K562 (cell line): Measurements from ENCODE around the gene PLXNA2. TPM values are rescaled to one million over a fixed set of nuclear protein-coding genes. Genes with fewer than 3 reads are reported as not detected.

Experiments
- ATAC-seq: fragments of 200-7000 bp; cut with Tn5 transposase; 3 replicates; pipeline ENCODE4 v1.9.1; 2020; ENCODE audit warnings: moderate library complexity
- BruUV-seq: library from RNA; stranded (reverse); fragments of 400-500 nt; replicated peaks from 2 replicates; lab custom pipeline; 2021; lab: Mats Ljungman, UMichigan
- CTCF ChIA-PET: fragments of 300-600 bp; formaldehyde crosslinking; extraction: SDS; loops from one replicate; lab custom pipeline; 2021; ENCODE audit warnings: low intra/inter-chr PET ratio; lab: Yijun Ruan, JAX
- POLR2A ChIA-PET: fragments of 300-600, 350-650 bp; sonication (Branson Sonifier 250); formaldehyde crosslinking; extraction: SDS; loops from one replicate; lab custom pipeline; 2021; ENCODE audit warnings: antibody characterized with exemption, inconsistent platforms; lab: Yijun Ruan, JAX
- DNase-seq, 4 experiments: peaks; one replicate each; pipeline versions ENCODE4 v3.0.0 to v3.0.0-alpha.2; 2011 to 2018; ENCODE audit warnings: low spot score in 3 of 4, mixed read lengths in 3 of 4; ENCODE audit errors: extremely low read depth in 1 of 4
- FAIRE-seq: peaks from 2 replicates; lab custom pipeline; 2011; peaks lifted over from hg19 to GRCh38; lab: Jason Lieb, UNC
- H2AFZ ChIP-seq: 2 replicates; pipeline ENCODE4 v1.6.0; 2011; ENCODE audit warnings: low read depth, low read length, control low read depth, inconsistent platforms
- H3K27ac ChIP-seq: fragments of 200-600 bp; 3 replicates; pipeline ENCODE4 v1.8.0; 2011; ENCODE audit warnings: low read depth, mild to moderate bottlenecking, control low read depth, inconsistent platforms, low read length, moderate library complexity, mixed read lengths; ENCODE audit errors: extremely low read depth
- H3K27me3 ChIP-seq, 2 experiments: fragments of 300-600 bp in 1 of 2; 2 replicates in 1 of 2; 3 replicates in 1 of 2; pipeline versions ENCODE4 v1.6.0 to v1.8.0; 2011; ENCODE audit warnings: inconsistent platforms in 2 of 2, low read length in 2 of 2, mild to moderate bottlenecking in 1 of 2, mixed read lengths in 1 of 2, moderate library complexity in 1 of 2; ENCODE audit not compliant: control insufficient read depth in 2 of 2, insufficient read depth in 2 of 2
- H3K36me3 ChIP-seq: fragments of 300-600 bp; 3 replicates; pipeline ENCODE4 v1.8.0; 2011; ENCODE audit warnings: mild to moderate bottlenecking, low read length, inconsistent platforms; ENCODE audit not compliant: control insufficient read depth, insufficient read depth
- H3K4me1 ChIP-seq, 2 experiments: fragments of 200-600 bp in 1 of 2; replicated peaks in 1 of 2; 2 replicates in 1 of 2; 3 replicates in 1 of 2; pipeline versions ENCODE4 v1.5.1 to v1.8.0; 2011; ENCODE audit warnings: inconsistent platforms in 2 of 2, low read length in 2 of 2, mild to moderate bottlenecking in 1 of 2, mixed read lengths in 1 of 2, moderate library complexity in 1 of 2; ENCODE audit not compliant: control insufficient read depth in 2 of 2, insufficient read depth in 2 of 2
- H3K4me2 ChIP-seq: 2 replicates; pipeline ENCODE4 v1.6.1; 2011; ENCODE audit warnings: low read length, control low read depth, inconsistent platforms, mixed read lengths; ENCODE audit not compliant: insufficient read depth
- H3K4me3 ChIP-seq: fragments of 200-600 bp; sonication (generic), shearing (Covaris generic); 2 replicates; pipeline ENCODE4 v1.5.1; 2016; ENCODE audit warnings: control low read depth, inconsistent platforms
- H3K79me2 ChIP-seq: fragments of 200-600 bp; 3 replicates; pipeline ENCODE4 v1.8.0; 2011; ENCODE audit warnings: low read length, inconsistent platforms; ENCODE audit not compliant: control insufficient read depth, insufficient read depth
- H3K9ac ChIP-seq, 2 experiments: 2 replicates each; pipeline versions ENCODE4 v1.6.0 to v1.6.1; 2011; ENCODE audit warnings: low read depth in 2 of 2, low read length in 2 of 2, control low read depth in 1 of 2, inconsistent platforms in 1 of 2, mild to moderate bottlenecking in 1 of 2, mixed read lengths in 1 of 2; ENCODE audit not compliant: insufficient read depth in 1 of 2
- H3K9me1 ChIP-seq: one replicate; pipeline ENCODE4 v1.6.0; 2011; ENCODE audit warnings: inconsistent platforms, mild to moderate bottlenecking, low read length, moderate library complexity; ENCODE audit not compliant: control insufficient read depth, insufficient read depth
- H3K9me3 ChIP-seq: replicated peaks from 2 replicates; pipeline ENCODE4 v1.5.1; 2011; ENCODE audit warnings: low read depth, low read length, inconsistent platforms; ENCODE audit not compliant: control insufficient read depth, insufficient read depth
- H4K20me1 ChIP-seq: replicated peaks from 2 replicates; pipeline ENCODE4 v1.6.1; 2011; ENCODE audit warnings: low read length, inconsistent platforms, mixed read lengths; ENCODE audit not compliant: control insufficient read depth, insufficient read depth
- CBFA2T3 ChIP-seq: fragments of 450-650 bp; IDR thresholded peaks from 2 replicates; pipeline ENCODE4 v1.6.1; 2017
- GABPB2 ChIP-seq: fragments of 250-450 bp; sonication (Bioruptor Pico); conservative IDR thresholded peaks from 2 replicates; pipeline ENCODE4 v1.5.1; 2021; ENCODE audit warnings: mild to moderate bottlenecking
- HDGF ChIP-seq: fragments of 450-650 bp; IDR thresholded peaks from 2 replicates; pipeline ENCODE4 v1.6.1; 2016
- KDM1A ChIP-seq, 2 experiments: fragments of 450-650 bp; IDR thresholded peaks; 2 replicates each; pipeline ENCODE4 v1.6.1; 2016; ENCODE audit warnings: mild to moderate bottlenecking in 2 of 2
- PTBP1 ChIP-seq: fragments of 200-400 bp; formaldehyde crosslinking; IDR thresholded peaks from 2 replicates; pipeline ENCODE4 v1.6.1; 2017; ENCODE audit warnings: low read depth, low read length
- RCOR1 ChIP-seq, 2 experiments: IDR thresholded peaks; 2 replicates each; pipeline ENCODE4 v1.6.1; 2012; ENCODE audit warnings: low read depth in 2 of 2, low read length in 2 of 2, borderline replicate concordance in 1 of 2, improper control_type of control experiment in 1 of 2
- RHOXF2B ChIP-seq: fragments of 250-450 bp; sonication (Bioruptor Pico); conservative IDR thresholded peaks from 2 replicates; pipeline ENCODE4 v1.5.1; 2021
- ZNF408 ChIP-seq: fragments of 250-450 bp; sonication (Bioruptor Pico); IDR thresholded peaks from 2 replicates; pipeline ENCODE4 v1.4.0; 2020; ENCODE audit warnings: low read depth, mild to moderate bottlenecking, moderate library complexity
- ZNF431 ChIP-seq: sonication (generic); formaldehyde crosslinking; IDR thresholded peaks from 2 replicates; pipeline ENCODE4 v1.8.0; 2022; ENCODE audit warnings: mild to moderate bottlenecking, missing genetic modification reagents
- ZNF780A ChIP-seq: fragments of 250-450 bp; sonication (Bioruptor Pico); IDR thresholded peaks from 2 replicates; pipeline ENCODE4 v1.5.0; 2021; ENCODE audit warnings: mild to moderate bottlenecking
- WGBS: fragments of 100-300 bp; shearing (Covaris generic); methylation state at CpG from one replicate; pipeline ENCODE4 v1.1.6; 2016; ENCODE audit warnings: low coverage, mixed read lengths; ENCODE audit not compliant: insufficient coverage; ENCODE audit errors: missing lambda C conversion rate; 5-methylcytosine and 5-hydroxymethylcytosine counted together
- in situ Hi-C: fragments of 300-500 bp; cut with MboI; formaldehyde crosslinking; loops from 4 replicates; pipeline ENCODE4 v1.15.0; 2018; ENCODE audit warnings: inconsistent platforms, mixed read lengths
- intact Hi-C: fragments of 100-400 bp; cut with micrococcal nuclease; formaldehyde crosslinking; loops from 2 replicates; pipeline ENCODE4 v1.14.2; 2022
- polyA plus RNA-seq, 8 experiments: library from polyadenylated mRNA; depleted of rRNA in 4 of 8; stranded (reverse) in 5 of 8; unstranded in 3 of 8; fragments of >200 nt; fragmentation: Nextera tagmentation in 2 of 8; fragmentation: Illumina TruSeq in 1 of 8; extraction: Ambion mirVana in 2 of 8; extraction: Trizol in 1 of 8; gene quantifications; 2 replicates each; pipeline versions ENCODE4 v1.2.1 to v1.2.3, GENCODE V29; 2011 to 2014; ENCODE audit warnings: inconsistent platforms in 1 of 8, missing spikeins in 1 of 8
- total RNA-seq, 7 experiments: library from RNA; depleted of rRNA in 6 of 7; stranded (reverse); fragments of >200 nt in 6 of 7; fragmentation: Illumina TruSeq in 2 of 7; extraction: Trizol in 2 of 7; gene quantifications; 2 replicates each; pipeline versions ENCODE4 v1.2.1 to v1.2.3, GENCODE V29; 2011 to 2021; ENCODE audit warnings: low replicate concordance in 1 of 7
- TF ChIP-seq, protein P1 (sequence below), 2 experiments: fragments of 450-650 bp in 1 of 2; sonication (generic) in 1 of 2; formaldehyde crosslinking in 1 of 2; IDR thresholded peaks; 2 replicates each; pipeline versions ENCODE4 v1.7.1 to v1.9.0; 2016 to 2022; ENCODE audit warnings: inconsistent platforms in 1 of 2, mild to moderate bottlenecking in 1 of 2, missing genetic modification reagents in 1 of 2

Gene PLXNA2
- total and polyA plus RNA-seq, 9 of the 15 experiments (the other 6 are each of a cell fraction or from before 2014, with no cell fraction given), result 0.01 to 1.3 (median 0.32) TPM

DNA sequence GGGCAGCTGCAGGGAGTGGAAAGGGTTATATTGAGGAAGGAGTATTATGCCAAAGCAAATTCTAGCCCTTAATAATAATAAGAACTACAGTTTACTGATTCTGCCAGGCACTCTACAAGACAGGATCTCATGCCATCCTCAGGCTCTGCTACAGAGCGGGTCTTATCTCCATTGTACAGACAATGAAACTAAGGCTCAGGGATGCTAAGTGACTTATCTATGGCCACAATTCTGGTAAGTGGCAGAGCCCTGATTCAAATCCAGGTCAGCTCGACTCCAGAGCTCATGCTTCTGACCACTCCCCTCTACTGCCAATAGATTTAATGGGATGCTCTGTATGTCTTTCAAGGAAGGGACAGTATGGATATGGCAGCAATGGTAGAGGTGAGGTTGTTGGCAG, 187.1 kb downstream of the PLXNA2 start:
- H2AFZ ChIP-seq, result no peak overlapping the region
- in situ Hi-C loops, result no loop called here
- no peak for DNase-seq
- TF ChIP-seq HDGF (no peak), CBFA2T3 (peak; percentile 38), PTBP1 (no peak), ZNF780A (no peak), RCOR1 (IDR thresholded peaks at IDR 0.05; ENCODE audit: borderline replicate concordance in 1 of 2, low read depth in 2 of 2, low read length in 2 of 2) (peak in 1 of 2 experiments; percentile 19; a peak in 1 of 4 replicates), ZNF431 (no peak), ZNF408 (no peak), KDM1A (IDR thresholded peaks at IDR 0.05) (peak; percentile 33 to 42; a peak in 2 of 4 replicates), RHOXF2B (CRISPR knock-in tag) (no peak), GABPB2 (CRISPR knock-in tag) (no peak)
- TF ChIP-seq, protein P1, sequence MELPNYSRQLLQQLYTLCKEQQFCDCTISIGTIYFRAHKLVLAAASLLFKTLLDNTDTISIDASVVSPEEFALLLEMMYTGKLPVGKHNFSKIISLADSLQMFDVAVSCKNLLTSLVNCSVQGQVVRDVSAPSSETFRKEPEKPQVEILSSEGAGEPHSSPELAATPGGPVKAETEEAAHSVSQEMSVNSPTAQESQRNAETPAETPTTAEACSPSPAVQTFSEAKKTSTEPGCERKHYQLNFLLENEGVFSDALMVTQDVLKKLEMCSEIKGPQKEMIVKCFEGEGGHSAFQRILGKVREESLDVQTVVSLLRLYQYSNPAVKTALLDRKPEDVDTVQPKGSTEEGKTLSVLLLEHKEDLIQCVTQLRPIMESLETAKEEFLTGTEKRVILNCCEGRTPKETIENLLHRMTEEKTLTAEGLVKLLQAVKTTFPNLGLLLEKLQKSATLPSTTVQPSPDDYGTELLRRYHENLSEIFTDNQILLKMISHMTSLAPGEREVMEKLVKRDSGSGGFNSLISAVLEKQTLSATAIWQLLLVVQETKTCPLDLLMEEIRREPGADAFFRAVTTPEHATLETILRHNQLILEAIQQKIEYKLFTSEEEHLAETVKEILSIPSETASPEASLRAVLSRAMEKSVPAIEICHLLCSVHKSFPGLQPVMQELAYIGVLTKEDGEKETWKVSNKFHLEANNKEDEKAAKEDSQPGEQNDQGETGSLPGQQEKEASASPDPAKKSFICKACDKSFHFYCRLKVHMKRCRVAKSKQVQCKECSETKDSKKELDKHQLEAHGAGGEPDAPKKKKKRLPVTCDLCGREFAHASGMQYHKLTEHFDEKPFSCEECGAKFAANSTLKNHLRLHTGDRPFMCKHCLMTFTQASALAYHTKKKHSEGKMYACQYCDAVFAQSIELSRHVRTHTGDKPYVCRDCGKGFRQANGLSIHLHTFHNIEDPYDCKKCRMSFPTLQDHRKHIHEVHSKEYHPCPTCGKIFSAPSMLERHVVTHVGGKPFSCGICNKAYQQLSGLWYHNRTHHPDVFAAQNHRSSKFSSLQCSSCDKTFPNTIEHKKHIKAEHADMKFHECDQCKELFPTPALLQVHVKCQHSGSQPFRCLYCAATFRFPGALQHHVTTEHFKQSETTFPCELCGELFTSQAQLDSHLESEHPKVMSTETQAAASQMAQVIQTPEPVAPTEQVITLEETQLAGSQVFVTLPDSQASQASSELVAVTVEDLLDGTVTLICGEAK (IDR thresholded peaks at IDR 0.05), result no peak
- TF ChIP-seq, protein P1 (CRISPR knock-in tag; IDR thresholded peaks at IDR 0.05), result no peak
- ChIA-PET POLR2A (interaction anchor here (0.7 to 1.3 kb wide), 3 partner anchors 9 to 24 kb away, joined by 3 to 11 read pairs (median 4); no protein-coding TSS in a partner anchor), CTCF (no interaction called here)
- H3K9me1 ChIP-seq, result no peaks in the 10 kb centered on the region
- no peaks in the 10 kb centered on the region for H3K4me1 ChIP-seq
- H3K9me3 ChIP-seq, result no peaks in the 10 kb centered on the region
- H4K20me1 ChIP-seq, result 0 out of 2 replicates have a peak, but pooled peaks cover 9% of the 10 kb centered on the region
- no peak for ATAC-seq
- H3K79me2 ChIP-seq, result no peaks in the 10 kb centered on the region
- FAIRE-seq, result no peak
- H3K4me2 ChIP-seq, result no peak overlapping the region
- BruUV-seq, result no TSS peak
- H3K27ac ChIP-seq, result no peak overlapping the region
- no peak overlapping the region for H3K4me3 ChIP-seq
- no peaks in the 10 kb centered on the region for H3K36me3 ChIP-seq
- peaks cover 34 to 80% of the 10 kb centered on the region in 2 experiments for H3K27me3 ChIP-seq
- intact Hi-C loops, result no loop called here
- WGBS, result 0% methylated on average over 2 of the region's 2 CpGs
- H3K9ac ChIP-seq, result no peak overlapping the region
